Measurements from ENCODE around the gene FAT1. TPM values are rescaled to one million over a fixed set of nuclear protein-coding genes. Genes with fewer than 3 reads are reported as not detected.

The FAT1 gene
- total RNA-seq, 4 donors from 2014 or later, result 73.1 to 95.6 (median 76.5) TPM

- 2 to 3% methylated on average over 19 of the region's 19 CpGs for WGBS, 2 donors
- no peak for TF ChIP-seq POLR2A (IDR thresholded peaks at IDR 0.05)
- TF ChIP-seq, protein P1, sequence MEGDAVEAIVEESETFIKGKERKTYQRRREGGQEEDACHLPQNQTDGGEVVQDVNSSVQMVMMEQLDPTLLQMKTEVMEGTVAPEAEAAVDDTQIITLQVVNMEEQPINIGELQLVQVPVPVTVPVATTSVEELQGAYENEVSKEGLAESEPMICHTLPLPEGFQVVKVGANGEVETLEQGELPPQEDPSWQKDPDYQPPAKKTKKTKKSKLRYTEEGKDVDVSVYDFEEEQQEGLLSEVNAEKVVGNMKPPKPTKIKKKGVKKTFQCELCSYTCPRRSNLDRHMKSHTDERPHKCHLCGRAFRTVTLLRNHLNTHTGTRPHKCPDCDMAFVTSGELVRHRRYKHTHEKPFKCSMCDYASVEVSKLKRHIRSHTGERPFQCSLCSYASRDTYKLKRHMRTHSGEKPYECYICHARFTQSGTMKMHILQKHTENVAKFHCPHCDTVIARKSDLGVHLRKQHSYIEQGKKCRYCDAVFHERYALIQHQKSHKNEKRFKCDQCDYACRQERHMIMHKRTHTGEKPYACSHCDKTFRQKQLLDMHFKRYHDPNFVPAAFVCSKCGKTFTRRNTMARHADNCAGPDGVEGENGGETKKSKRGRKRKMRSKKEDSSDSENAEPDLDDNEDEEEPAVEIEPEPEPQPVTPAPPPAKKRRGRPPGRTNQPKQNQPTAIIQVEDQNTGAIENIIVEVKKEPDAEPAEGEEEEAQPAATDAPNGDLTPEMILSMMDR (IDR thresholded peaks at IDR 0.05), result no peak
- Histone ChIP-seq H3K9me3 (no peaks in the 10 kb centered on the region), H3K4me3 (replicated peaks in 1 of 3) (peak overlapping the region; percentile 31 to 67 (median 65)), H3K27me3 (no peaks in the 10 kb centered on the region), H3K4me1 (peaks cover 0 to 4% of the 10 kb centered on the region in 2 donors), H3K27ac (peak overlapping the region; percentile 87 to 96 (median 91)), H3K36me3 (no peaks in the 10 kb centered on the region)
- intact Hi-C loops (cut with DNase I), result no loop called here
- DNase-seq, result peak; percentile 27 to 44
Measured at GRCh38 chr4:186724864-186725468, 1.3 kb upstream of the FAT1 start.

DNA sequence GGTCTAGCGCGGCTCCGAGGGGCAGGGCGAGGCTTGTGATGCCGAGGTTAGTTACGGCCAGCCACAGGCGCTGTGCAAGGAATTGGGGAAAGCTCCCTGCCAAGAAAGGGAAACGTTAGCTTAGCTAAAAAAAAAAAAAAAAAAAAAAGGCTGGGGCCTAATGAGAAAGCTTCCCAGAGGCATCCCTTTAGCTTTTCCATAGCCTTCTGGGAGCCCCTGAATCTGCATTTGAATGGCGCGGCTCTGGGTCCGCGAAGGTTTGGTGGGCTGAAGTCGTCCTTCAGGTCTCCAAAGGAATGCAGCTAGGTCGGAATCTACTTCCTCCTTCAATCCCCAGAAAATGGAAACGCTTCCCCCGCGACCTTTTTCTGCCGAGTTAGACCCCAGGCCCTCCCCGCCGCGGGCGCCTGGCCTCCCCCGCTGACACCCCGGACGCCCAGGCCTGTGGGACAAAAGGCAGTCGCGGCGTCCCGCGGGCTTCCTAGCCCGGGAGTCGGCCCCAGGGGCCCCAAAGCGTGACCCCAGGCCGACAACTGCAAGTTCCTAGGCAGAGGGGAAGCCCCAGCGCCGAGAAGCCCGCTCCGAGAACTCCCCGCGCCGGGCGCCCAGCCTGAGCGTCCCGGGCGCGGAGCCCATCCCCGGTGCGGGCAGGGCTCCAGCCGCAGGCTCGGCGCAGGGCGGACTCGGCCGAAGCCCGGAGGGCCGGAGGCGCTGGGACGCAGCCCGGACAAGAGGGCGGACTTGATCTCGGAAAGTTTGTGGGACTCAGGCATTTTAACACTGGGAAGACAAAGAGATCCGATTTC lies 605 bp upstream of the FAT1 start:
- peak; percentile 60 to 74 for DNase-seq
- no peaks in the 10 kb centered on the region for H3K27me3 ChIP-seq
- peak overlapping the region; percentile 31 to 67 (median 65) for H3K4me3 ChIP-seq (replicated peaks in 1 of 3)
- H3K9me3 ChIP-seq, result no peaks in the 10 kb centered on the region
- TF ChIP-seq POLR2A (IDR thresholded peaks at IDR 0.05), result peak in 1 of 2 donors; percentile 29
- TF ChIP-seq, protein P1 (IDR thresholded peaks at IDR 0.05), result no peak
- intact Hi-C loops (cut with DNase I), result no loop called here
- WGBS, 2 donors, result 1 to 2% methylated on average over 54 to 55 of the region's 62 CpGs
- peaks cover 0 to 4% of the 10 kb centered on the region in 2 donors for H3K4me1 ChIP-seq
- no peaks in the 10 kb centered on the region for H3K36me3 ChIP-seq
- H3K27ac ChIP-seq, result peak overlapping the region; percentile 87 to 96 (median 91)

DNA sequence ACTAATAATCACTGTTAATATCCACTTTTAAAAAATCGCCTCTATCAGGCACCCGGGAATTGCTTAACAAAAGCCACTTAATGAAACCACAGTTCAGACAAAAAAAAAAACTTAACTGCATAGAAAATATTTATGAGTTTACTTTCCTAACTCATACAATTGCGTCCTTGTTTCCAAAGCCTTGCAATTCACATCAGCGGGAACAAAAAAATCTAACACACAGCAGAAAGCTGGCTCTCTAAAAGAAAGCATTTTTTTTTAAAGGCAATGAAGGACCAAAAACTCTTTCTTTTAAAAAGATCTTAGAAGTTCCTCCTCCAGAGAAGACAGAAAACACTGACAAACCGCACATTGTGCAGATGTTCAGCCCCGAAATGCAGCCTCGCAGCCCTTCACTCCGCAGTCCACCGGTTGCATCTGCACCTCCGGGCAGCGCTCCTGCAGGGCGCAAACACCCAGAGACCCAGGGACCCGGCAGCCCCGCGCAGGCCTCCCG lies 812 bp downstream of the FAT1 start:
- 8 to 9% methylated on average over 10 to 13 of the region's 16 CpGs for WGBS, 2 donors
- peak overlapping the region in 2 of 3 donors; percentile 91 to 96 for H3K27ac ChIP-seq
- no peaks in the 10 kb centered on the region for H3K9me3 ChIP-seq
- peak overlapping the region; percentile 17 to 70 (median 65) for H3K4me3 ChIP-seq (replicated peaks in 1 of 3)
- intact Hi-C loops (cut with DNase I), result no loop called here
- H3K36me3 ChIP-seq, result no peaks in the 10 kb centered on the region
- peaks cover 0 to 4% of the 10 kb centered on the region in 2 donors for H3K4me1 ChIP-seq
- no peaks in the 10 kb centered on the region for H3K27me3 ChIP-seq
- TF ChIP-seq, protein P1 (IDR thresholded peaks at IDR 0.05), result no peak
- TF ChIP-seq POLR2A (IDR thresholded peaks at IDR 0.05), result no peak
- peak; percentile 41 to 43 for DNase-seq

GRCh38 chr4:186719925-186720694 lies 3.5 kb downstream of the FAT1 start:
- Histone ChIP-seq H3K27ac (no peak overlapping the region), H3K9me3 (no peaks in the 10 kb centered on the region), H3K4me1 (no peaks in the 10 kb centered on the region), H3K36me3 (no peaks in the 10 kb centered on the region), H3K27me3 (no peaks in the 10 kb centered on the region), H3K4me3 (replicated peaks in 1 of 3) (no peak overlapping the region)
- intact Hi-C loops (cut with DNase I), result loop anchor here (5.0 kb wide), 1 partner anchor 53 kb away; no protein-coding TSS in a partner anchor
- 83 to 87% methylated on average over 4 of the region's 4 CpGs for WGBS, 2 donors
- no peak for TF ChIP-seq POLR2A (IDR thresholded peaks at IDR 0.05)
- TF ChIP-seq, protein P1 (IDR thresholded peaks at IDR 0.05), result peak in 4 of 6 experiments; percentile 44 to 66 (median 60)
- DNase-seq, result no peak

Data from thyroid gland (tissue), 4 donors.